ENCODE results near the gene CACNA1C. TPM values are rescaled to one million over a fixed set of nuclear protein-coding genes. Genes with fewer than 3 reads are reported as not detected.

CACNA1C gene
- total RNA-seq, 1 experiment from 2014 or later: 1.1 TPM

DNA sequence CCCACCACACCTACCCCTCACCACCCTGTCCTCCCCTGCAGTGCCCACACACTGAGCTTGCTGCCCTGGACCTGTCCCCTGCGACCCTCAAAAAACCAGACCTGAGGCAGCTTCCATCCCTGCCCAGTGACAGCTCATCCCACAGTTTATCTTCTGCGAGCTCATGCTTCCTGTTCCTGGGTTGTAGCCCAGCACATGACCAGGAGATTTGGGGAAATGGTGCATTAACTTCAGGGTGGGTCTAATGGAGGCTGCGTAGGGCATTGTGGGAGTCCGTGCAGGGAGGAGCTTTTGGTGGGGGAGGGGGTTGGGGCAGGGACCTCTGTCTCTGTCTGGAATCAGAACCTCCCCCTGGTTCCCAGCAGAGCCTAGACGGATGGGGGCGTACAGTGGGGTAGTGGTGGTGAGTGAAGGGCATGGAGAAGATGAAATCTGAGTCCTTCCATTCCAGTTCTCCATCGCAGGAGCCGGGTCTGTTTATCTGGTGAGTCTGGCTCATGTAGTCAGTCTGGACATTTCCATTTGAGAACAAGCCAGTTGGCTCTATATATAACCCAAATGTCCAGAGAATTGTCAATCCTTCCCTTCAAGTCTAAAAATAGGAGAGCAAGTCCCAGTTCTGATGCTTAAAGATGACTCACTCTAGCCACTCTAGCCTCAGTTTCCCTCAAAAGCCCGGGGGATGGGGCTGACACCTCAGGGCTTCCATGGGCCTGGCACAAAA, 270.9 kb downstream of the CACNA1C start:
- Mint-ChIP-seq H3K27ac (no peak overlapping the region), H3K36me3 (ENCODE audit: insufficient read depth in 1 of 3, low read depth in 3 of 3) (no peaks in the 10 kb centered on the region), H3K4me1 (peaks cover 2 to 10% of the 10 kb centered on the region in 2 experiments; a peak in 2 of 4 replicates), H3K9me3 (no peaks in the 10 kb centered on the region), H3K27me3 (ENCODE audit: low read depth) (no peaks in the 10 kb centered on the region; the same call in 1 of the 2 replicates), H3K4me3 (no peak overlapping the region)
- TF ChIP-seq, protein P1, sequence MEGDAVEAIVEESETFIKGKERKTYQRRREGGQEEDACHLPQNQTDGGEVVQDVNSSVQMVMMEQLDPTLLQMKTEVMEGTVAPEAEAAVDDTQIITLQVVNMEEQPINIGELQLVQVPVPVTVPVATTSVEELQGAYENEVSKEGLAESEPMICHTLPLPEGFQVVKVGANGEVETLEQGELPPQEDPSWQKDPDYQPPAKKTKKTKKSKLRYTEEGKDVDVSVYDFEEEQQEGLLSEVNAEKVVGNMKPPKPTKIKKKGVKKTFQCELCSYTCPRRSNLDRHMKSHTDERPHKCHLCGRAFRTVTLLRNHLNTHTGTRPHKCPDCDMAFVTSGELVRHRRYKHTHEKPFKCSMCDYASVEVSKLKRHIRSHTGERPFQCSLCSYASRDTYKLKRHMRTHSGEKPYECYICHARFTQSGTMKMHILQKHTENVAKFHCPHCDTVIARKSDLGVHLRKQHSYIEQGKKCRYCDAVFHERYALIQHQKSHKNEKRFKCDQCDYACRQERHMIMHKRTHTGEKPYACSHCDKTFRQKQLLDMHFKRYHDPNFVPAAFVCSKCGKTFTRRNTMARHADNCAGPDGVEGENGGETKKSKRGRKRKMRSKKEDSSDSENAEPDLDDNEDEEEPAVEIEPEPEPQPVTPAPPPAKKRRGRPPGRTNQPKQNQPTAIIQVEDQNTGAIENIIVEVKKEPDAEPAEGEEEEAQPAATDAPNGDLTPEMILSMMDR (conservative IDR thresholded peaks at IDR 0.05): no peak
- Histone ChIP-seq H3K4me2 (ENCODE audit: insufficient read depth, insufficient read length, low read length) (no peak overlapping the region), H3K4me1 (ENCODE audit: insufficient read depth, low read length) (no peaks in the 10 kb centered on the region), H3K27ac (ENCODE audit: insufficient read length, low read depth, low read length) (no peak overlapping the region), H2BK120ac (ENCODE audit: low read depth, low read length, poor library complexity, severe bottlenecking) (no peak overlapping the region), H4K20me1 (ENCODE audit: control insufficient read depth, insufficient read depth, insufficient read length) (no peaks in the 10 kb centered on the region), H3K9ac (ENCODE audit: extremely low read depth, insufficient read length, low read length) (no peak overlapping the region), H3K18ac (ENCODE audit: insufficient read length, low read depth, low read length) (no peak overlapping the region), H3K79me2 (ENCODE audit: insufficient read depth, low read length) (no peaks in the 10 kb centered on the region), H4K5ac (ENCODE audit: insufficient read length, low read depth, low read length) (no peak overlapping the region), H2BK15ac (ENCODE audit: low read depth, low read length) (no peak overlapping the region), H4K8ac (replicated peaks; ENCODE audit: insufficient read length, low read depth, low read length) (no peak overlapping the region), H2BK12ac (ENCODE audit: insufficient read length, low read depth, low read length) (no peak overlapping the region), H2BK5ac (ENCODE audit: insufficient read length, low read length) (no peak overlapping the region), H3K9me3 (ENCODE audit: control insufficient read depth, low read depth, low read length) (no peaks in the 10 kb centered on the region), H3K56ac (ENCODE audit: insufficient read length, low read depth, low read length) (no peak overlapping the region), H3K14ac (ENCODE audit: insufficient read depth, low read length) (no peak overlapping the region), H4K91ac (ENCODE audit: insufficient read length, low read depth, low read length) (no peak overlapping the region), H3K23ac (ENCODE audit: insufficient read length, low read depth, low read length) (no peak overlapping the region), H2BK20ac (ENCODE audit: low read depth, low read length, poor library complexity, severe bottlenecking) (no peak overlapping the region), H2AFZ (ENCODE audit: low read length) (no peak overlapping the region), H3K27me3 (ENCODE audit: insufficient read depth, low read length) (no peaks in the 10 kb centered on the region), H3K23me2 (ENCODE audit: insufficient read length, low read depth, low read length, poor library complexity, severe bottlenecking) (no peaks in the 10 kb centered on the region), H3K4ac (ENCODE audit: low read depth, low read length) (no peak overlapping the region), H3K79me1 (ENCODE audit: insufficient read depth, low read depth, low read length, poor library complexity, severe bottlenecking) (no peaks in the 10 kb centered on the region), H3T11ph (ENCODE audit: low read length) (no peak overlapping the region), H2AK5ac (ENCODE audit: insufficient read length, low read length) (no peak overlapping the region)
- no CpG with 5 or more reads among the region's 9 CpGs for WGBS (ENCODE audit: extremely low coverage, insufficient read length, low lambda C conversion rate)
- DNase-seq: no peak

Measured in H9 (cell line).